GM21737 (cell line): ENCODE measurements around the gene ARHGEF7.
"Not testable (repeated sequence)": the region's sequence is repeated elsewhere in the genome, so short reads cannot be mapped to it uniquely, and the experiment has no call there.

Experiments used
- ATAC-seq: cut with Tn5 transposase; IDR thresholded peaks from one replicate; pipeline ENCODE4 v1.9.1; 2021; ENCODE audit warnings: mild to moderate bottlenecking, moderate library complexity; ENCODE audit not compliant: unreplicated experiment

Gene ARHGEF7

GRCh38 chr13:111187960-111188541 is 72.9 kb downstream of the ARHGEF7 start:
- no peak for ATAC-seq

GRCh38 chr13:111189064-111189505 is 74.0 kb downstream of the ARHGEF7 start:
- ATAC-seq: not testable (repeated sequence)

- ATAC-seq: not testable (repeated sequence)
These were observed 74.4 kb downstream of the ARHGEF7 start for GRCh38 chr13:111189516-111189915.

GRCh38 chr13:111193223-111193622 is 78.1 kb downstream of the ARHGEF7 start:
- not testable (repeated sequence) for ATAC-seq

GRCh38 chr13:111194651-111195050 is 79.5 kb downstream of the ARHGEF7 start:
- not testable (repeated sequence) for ATAC-seq

- not testable (repeated sequence) for ATAC-seq
These were observed 83.7 kb downstream of the ARHGEF7 start for GRCh38 chr13:111198732-111199378.

- ATAC-seq: no peak
These were observed 86.3 kb downstream of the ARHGEF7 start for GRCh38 chr13:111201304-111201940.

- no peak for ATAC-seq
These were observed 87.1 kb downstream of the ARHGEF7 start for GRCh38 chr13:111202156-111202621.

- ATAC-seq: peak; percentile 70
These were observed 87.6 kb downstream of the ARHGEF7 start for GRCh38 chr13:111202745-111203144.

GRCh38 chr13:111203736-111204389 is 88.8 kb downstream of the ARHGEF7 start:
- no peak for ATAC-seq

GRCh38 chr13:111204438-111205177 is 89.5 kb downstream of the ARHGEF7 start:
- no peak for ATAC-seq

GRCh38 chr13:111206148-111206547 is 91.0 kb downstream of the ARHGEF7 start:
- ATAC-seq: no peak

- no peak for ATAC-seq
These were observed 94.5 kb downstream of the ARHGEF7 start for GRCh38 chr13:111209613-111210012.

GRCh38 chr13:111210091-111210490 is 95.0 kb downstream of the ARHGEF7 start:
- ATAC-seq: no peak

- no peak for ATAC-seq
These were observed 95.7 kb downstream of the ARHGEF7 start for GRCh38 chr13:111210544-111211469.

- no peak for ATAC-seq
These were observed 96.8 kb downstream of the ARHGEF7 start for GRCh38 chr13:111211789-111212516.

- ATAC-seq: no peak
These were observed 97.4 kb downstream of the ARHGEF7 start for GRCh38 chr13:111212517-111212873.

- ATAC-seq: no peak
These were observed 99.0 kb downstream of the ARHGEF7 start for GRCh38 chr13:111213964-111214726.
